GM19351 (cell line): ENCODE data around the gene PGPEP1.
"Not testable (repeated sequence)": the region's sequence is repeated elsewhere in the genome, so short reads cannot be mapped to it uniquely, and the experiment has no call there.

ENCODE experiments used
- ATAC-seq: cut with Tn5 transposase; IDR thresholded peaks from one replicate; pipeline ENCODE4 v1.9.1; 2021; ENCODE audit warnings: mild to moderate bottlenecking, moderate library complexity; ENCODE audit not compliant: unreplicated experiment

PGPEP1 gene

DNA sequence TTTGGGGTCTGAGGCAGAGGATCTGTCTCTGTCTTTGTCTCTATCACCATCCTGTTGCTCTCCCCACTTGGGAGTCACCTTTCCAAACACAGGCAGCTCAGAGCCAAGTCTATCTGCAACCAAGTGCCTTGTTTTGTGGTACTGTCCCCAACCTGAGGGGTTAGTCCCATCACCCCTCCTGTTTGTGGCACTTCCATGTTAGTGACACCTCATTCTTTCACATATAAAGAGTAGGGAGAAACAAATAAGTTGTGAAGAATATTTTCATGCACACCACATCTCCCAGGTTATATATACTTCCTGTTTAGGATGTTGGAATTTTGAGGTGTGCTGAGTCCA is 49.3 kb downstream of the PGPEP1 start:
- no peak for ATAC-seq

DNA sequence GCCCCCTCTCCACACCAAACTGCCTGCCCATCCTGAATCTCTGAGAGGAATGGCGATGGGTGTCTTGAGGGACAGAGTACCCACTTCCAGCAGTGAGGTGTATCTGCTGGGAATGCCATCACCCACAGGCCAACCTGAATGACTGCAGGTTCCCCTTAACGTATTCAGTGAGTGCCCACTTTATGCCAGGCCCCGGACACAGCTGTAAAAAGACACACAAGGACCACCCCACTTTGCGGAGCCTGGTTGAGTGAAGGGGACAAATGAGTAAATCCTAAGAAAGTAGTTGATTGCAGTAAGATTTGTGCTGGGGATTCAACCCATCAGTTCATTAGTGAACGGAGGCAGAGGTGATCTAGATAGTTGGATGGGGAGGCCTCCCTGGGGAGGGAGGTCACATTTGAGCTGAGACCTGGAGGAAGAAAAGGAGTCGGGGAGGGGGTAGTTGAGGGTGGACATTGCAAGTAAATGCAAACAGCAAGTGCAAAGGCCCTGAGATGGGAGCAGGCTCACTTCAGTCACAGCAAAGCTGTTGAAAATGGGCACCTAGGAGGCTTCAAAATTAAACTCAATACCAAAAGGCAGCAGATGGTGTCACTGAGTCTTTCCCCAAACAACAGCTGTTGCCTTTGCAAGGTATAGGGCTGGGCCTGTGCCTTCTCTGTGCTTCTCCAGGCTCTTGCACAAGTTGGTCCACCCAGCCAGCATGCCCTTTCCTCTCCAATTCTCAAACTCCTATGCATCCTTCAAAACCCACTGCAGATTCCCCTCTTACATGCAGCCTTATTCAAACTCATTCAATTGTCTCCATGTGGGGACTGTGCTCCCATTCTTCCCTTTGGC is 49.9 kb downstream of the PGPEP1 start:
- ATAC-seq: no peak

DNA sequence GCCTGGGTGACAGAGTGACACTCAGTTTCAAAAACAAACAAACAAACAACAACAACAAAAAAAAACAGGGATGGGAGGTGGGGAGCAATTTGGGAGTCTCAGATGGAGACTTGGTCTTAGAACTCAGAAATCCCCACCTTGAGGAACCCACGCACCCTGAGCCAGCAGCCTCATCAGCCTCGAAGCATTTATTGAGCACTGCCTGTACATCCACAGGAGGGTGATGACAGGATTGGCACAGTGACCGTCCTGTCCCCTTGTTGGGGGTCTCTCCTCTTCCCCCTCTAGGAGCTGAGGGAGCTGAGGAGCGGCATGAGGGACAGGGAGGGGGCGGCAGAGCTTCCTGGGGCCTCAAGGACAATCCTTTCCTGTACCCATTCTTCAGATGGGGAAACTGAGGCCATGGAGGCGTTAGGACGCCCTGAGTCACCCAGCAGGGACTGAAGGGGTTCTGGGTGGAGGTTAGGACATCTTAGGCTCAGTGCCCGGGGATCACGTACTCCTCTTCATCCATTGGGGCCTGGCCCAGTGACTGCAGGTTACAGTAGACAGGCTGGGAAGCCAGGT is 51.2 kb downstream of the PGPEP1 start:
- ATAC-seq: no peak

DNA sequence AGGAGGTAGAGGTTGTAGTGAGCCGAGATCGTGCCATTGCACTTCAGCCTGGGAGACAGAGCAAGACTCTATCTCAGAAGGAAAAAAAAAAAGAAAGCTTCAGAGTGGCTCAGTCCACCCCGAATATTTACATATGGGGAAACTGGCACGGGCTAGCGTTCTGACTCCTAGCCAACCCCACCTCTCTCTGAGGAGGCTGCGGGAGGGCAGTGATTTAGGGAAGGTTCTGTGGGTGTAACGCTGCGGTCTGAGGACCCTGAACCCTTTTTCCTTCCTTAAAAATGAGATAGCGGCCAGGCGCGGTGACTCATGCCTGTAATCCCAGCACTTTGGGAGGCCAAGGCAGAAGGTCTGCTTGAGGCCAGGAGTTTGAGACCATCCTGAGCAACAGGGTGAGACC is 52.0 kb downstream of the PGPEP1 start:
- ATAC-seq: no peak

DNA sequence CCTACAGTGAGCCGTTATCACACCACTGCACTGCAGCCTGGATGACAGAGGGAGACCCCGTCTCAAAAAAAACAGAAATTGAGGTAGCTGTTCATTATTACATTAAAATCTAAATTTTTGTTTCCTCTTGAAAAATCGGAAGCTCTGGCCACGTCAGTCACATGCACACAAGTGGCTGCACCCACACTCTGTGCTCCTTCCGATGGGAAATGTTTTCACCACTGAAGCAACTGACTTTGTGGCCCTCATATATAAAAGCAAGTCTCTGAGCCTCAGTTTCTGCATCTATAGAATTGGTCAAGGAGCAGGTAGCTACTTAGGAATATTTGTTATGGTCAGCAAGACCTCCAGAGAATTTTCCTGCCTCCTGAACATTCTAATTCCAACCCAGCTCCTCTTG is 52.5 kb downstream of the PGPEP1 start:
- ATAC-seq: no peak

DNA sequence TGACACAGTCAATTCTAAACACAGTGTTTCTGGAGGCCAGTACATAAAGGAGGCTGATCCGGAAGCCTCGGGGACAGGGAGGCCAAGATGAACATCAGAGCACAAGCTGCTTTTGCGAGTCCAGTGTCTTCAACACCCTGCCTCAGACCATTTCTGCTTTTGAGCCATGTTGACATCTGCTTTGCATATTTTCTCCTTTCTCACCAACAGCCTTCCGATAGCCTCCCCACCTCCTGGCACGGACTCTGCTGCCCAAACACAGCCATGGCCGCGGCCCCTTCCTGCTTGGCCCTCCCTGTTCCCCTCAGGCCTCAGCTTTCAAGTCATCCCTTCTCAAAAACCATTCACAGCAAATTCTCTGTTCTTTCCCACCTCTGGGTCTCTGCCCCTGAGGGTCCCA is 53.4 kb downstream of the PGPEP1 start:
- ATAC-seq: no peak

DNA sequence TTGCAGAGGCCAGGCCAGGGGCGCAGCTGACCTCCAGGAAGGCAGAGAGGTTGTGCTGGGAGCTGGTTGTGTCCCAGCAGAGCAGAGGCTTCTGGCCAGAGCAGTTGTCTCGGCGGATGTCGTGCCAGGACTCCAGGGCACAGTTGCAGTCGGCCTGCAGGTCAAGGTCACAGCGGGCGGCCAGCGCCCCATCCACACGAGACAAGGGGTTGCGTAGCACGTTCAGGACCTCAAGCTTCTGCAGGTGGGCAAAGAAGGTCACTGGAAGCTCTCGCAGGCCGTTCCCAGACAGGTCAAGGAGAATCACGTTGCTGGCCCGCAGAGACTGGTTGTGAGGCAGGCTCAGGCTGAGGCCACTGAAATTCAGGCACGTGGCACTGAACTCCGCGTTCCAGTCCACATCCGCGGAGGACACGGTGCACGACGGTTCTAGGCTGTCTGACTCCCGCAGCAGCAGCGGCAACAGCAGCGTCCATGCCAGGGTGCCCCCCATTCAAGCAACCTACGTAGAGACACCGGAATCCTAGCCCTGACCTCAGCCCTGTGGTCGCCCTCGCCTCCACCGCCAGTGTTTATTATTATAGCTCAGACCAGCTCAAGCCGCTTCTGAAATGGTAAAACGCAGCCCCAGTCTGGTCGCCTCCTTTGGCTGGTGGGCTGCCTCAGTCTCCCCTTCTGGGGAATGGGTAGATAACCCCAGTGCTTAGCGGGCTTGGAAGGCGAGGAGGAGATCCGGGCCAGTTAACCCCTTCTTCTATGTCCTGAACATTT is 56.3 kb downstream of the PGPEP1 start:
- no peak for ATAC-seq

DNA sequence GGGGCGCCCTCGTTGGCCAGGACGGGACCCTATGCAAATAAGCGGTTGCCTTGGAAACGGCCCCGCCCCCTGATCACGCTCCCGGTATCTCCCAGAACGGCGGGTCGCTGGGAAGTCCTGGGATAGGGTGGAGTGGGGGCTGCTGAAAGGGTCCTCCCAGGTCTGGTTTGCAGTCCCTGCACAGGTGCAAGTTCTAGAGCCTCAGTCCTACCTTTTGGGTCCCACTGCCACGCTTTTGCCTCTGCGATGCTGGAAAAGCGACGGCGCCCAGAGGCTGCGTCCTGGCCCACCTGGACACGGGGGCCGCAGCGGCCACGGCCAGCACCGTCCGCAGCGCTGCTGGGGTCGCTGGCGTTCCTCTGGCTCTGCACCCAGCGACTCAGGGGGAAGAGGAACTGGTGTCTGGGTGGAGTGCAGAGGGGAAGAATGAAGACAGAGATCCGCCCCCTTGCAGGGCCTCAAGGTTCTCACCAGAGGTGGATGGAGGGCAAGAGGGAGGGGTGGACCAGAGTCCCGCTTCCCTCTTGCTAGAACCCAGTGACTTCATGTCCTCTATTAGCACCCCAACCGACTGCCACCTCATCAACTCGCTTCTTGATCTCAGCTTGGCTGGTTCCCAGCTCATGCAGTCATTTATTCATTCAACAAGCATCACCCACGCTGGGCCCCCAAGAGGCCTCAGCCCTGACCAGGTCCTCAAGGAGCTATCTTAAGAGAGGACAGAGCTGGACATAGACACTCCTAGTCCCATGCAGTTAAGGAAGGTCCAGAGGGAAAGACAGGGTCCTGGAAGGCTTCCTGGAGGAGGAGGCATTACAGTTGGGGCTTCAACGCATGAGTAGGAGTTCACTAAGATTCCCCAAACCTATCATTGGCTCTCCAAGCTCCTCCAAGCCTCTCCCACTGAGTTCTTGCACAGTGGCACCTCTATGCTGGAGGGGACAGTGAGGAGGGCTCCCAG is 57.1 kb downstream of the PGPEP1 start, which contains the start of gene LRRC25:
TSS of gene LRRC25 (minus strand) at position 381 of the 961 bp plus-strand sequence. CDS start 659 bp downstream, outside the sequence.
- ATAC-seq: no peak

DNA sequence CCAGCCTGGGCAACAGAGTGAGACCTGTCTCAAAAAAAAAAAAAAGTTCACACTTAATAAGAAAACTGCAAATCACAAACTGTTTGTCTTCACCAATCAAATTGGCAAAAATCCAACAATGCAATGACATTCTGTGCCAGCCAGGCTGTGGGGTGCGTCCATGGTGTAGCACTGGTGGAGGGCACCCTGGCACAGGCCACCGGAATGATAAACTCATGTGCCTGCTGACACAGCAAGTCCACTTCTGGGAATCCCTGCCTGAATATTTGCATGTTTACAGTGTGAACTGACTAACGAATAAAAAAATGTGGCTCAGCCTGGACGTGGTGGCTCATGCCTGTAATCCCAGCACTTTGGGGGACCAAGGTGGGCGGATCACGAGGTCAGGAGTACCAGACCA is 58.6 kb downstream of the PGPEP1 start:
- ATAC-seq: no peak

DNA sequence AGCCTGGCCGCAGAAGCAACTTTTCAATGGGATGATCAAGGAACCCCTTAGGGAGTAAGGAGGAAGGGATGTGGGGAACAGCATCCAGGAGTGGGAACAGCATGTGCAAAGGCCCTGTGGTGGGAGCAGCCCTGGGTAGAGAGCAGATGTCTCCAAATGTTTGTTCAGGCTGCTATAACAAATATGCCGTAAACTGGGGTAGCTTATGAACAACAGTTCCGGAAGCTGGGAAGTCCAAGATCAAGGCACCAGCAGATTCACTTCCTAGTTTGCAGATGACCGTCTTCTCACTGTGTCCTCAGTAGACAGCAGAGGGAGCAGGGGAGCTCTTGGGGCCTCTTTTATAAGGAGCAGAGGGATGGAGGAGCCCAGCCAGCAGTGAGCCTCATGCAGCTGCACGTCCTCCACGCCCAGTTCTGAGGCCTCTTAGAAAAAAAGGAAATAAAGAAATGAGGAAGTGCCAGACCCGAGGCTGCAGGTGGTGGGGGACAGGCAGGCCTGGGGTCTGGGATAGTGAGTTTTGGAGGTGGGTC is 61.2 kb downstream of the PGPEP1 start:
- ATAC-seq: no peak

DNA sequence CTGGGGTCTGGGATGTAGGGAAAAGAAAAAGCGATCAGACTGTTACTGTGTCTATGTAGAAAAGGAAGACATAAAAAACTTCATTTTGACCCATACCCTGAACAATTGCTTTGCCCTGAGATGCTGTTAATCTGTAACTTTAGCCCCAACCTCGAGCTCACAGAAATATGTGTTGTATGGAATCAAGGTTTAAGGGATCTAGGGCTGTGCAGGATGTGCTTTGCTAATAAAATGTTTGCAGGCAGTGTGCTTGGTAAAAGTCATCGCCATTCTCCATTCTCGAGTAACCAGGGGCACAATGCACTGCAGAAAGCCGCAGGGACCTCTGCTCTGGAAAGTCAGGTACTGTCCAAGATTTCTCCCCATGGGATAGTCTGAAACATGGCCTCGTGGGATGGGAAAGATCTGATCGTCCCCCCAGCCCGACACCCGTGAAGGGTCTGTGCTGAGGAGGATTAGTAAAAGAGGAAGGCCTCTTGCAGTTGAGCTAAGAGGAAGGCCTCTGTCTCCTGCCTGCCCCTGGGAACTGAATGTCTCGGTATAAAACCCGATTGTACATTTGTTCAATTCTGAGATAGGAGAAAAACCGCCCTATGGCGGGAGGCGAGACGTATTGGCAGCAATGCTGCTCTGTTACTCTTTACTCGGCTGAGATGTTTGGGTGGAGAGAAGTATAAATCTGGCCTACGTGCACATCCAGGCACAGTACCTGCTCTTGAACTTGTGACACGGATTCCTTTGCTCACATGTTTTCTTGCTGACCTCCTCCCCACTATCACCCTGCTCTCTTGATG is 62.3 kb downstream of the PGPEP1 start:
- ATAC-seq: not testable (repeated sequence)

DNA sequence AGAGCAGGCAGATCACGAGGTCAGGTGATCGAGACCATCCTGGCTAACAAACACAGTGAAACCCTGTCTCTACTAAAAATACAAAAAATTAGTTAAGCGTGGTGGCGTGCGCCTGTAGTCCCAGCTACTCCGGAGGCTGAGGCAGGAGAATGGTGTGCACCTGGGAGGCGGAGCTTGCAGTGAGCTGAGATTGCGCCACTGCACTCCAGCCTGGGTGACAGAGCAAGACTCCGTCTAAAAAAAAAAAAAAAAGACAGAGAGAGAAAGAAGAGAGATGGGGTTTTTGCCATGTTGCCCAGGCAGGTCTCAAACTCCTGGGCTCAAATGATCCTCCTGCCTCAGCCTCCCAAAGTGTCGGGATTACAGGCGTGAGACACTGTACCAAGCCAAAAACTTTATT is 65.4 kb downstream of the PGPEP1 start:
- not testable (repeated sequence) for ATAC-seq

DNA sequence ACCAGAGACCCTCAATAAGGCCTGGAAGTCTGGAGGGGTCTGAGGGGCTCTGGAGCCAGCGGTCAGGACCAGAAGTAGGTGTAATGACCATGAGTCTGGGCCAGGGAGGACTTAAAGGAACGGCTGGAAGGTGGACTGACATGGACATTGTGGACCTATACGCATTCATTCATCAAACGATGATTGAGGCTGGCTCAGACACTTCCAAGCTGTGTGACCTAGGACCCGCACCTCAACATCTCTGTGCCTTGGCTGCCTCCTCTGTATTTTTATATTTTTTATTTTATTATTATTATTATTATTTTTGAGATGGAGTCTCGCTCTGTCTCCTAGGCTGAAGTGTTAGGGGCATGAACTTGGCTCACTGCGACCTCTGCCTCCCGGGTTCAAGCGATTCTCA is 66.4 kb downstream of the PGPEP1 start:
- ATAC-seq: no peak

DNA sequence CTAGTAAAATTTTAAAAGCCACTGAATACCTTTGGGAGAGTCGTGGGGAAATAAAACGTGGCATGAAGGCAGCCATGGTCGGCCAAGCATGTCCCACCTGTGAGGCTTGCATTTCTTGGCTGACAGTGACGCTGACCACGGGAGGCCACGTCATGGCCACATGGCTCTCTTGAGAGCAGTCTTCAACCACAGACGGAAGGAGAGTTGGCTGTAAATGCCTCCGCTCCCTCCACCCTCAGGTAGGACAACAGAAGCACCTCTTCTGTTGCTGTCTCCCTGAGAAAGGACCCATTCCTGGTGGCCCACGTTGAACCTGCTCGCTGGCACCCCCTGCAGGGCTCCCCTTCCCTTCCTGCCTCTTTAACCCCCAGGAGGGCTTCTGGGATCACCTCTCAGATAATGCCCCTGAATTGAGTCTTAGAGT is 67.7 kb downstream of the PGPEP1 start:
- ATAC-seq: no peak

DNA sequence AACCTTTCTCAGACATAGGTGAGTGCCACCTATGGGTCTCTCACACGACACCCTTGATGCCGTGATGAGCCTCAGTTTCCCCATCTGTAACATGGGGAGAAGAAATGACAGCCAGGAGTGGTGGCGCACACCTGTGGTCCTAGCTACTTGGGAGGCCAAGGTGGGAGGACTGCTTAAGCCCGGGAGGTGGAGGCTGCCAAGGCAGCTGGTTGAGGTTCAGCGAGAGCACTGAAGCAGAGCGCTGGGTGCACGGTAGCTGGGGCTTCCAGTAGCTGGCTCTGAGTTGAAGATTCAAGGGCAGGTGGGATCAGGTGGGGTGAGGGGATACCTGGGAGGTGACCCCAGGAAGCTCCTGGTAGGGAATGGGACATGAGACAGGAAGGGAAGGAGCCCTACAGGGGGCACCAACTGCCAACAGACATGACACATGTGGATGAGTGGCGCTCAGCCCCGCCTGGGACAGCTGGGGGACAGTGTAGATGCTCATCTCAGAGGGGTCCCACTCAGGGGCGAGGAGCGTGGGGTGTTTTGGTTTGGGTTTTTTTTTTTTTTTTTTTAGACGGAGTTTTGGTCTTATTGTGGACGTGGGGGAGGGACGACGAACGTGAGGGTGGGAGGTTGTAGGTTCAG is 72.3 kb downstream of the PGPEP1 start:
- ATAC-seq: no peak

DNA sequence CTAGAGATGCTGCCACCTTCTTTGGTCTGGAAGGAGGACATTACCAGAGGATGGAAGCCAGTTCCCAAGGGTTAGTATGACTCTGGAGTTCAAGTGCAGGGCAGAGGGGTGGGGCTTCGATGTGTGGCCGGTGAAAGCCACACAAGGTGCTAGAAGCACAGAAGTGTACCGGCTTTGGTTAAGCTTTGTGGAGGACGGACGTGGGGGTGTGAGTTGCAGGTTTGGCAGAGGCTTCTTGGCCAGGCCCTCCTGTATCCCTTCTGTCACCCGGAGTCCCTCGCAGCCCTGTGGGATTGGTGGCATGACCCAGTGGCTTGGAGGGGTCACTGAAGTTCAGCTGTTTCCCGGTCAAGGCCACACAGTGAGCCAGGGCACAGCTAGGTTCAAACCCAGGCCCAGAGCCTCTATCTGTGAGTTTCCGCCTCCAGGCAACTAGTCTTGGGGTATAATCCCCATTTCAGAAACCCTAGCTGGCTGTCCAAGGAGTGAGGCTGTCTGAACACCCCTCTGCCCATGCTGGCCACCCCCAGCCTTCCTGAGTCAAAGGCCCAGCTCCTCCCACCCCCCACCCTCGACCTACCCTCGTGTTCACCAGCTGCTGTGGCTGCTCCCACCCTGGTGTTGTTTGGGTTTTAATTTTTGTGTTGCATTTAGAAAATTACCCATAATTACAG is 74.2 kb downstream of the PGPEP1 start:
- ATAC-seq: no peak

DNA sequence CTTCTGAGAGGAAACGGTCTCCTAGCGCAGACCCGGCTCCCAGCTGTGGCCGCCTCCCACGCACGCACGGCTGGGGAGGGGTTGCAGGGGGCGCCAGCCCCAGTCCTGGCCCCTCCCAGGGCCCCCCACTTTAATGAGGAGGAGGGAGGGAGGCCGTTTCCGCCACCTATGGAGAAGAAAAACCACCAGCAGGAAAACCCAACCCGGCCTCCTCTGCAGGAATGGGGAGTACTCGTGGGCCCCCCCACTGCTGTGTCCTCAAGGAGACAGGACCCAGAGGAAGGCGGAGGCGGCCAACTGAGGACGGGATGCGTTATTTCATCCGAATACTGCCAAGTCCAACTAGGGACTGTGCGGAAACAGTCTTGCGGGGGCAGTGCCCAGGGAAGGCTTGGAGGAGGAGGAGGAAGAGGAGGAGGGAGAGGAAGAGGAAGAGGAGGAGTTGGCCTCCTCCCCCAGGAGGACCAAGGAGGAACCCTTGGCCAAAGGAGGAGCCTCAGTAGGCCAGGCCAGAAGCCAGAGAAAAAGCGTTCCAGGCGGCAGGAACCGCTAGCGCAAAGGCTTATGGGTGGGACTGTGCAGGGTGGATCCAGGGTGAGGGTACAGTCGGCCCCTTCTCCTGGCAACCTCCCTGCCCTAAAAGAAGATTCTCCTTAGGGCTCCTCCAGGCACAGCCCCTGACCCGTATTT is 74.9 kb downstream of the PGPEP1 start:
- no peak for ATAC-seq

DNA sequence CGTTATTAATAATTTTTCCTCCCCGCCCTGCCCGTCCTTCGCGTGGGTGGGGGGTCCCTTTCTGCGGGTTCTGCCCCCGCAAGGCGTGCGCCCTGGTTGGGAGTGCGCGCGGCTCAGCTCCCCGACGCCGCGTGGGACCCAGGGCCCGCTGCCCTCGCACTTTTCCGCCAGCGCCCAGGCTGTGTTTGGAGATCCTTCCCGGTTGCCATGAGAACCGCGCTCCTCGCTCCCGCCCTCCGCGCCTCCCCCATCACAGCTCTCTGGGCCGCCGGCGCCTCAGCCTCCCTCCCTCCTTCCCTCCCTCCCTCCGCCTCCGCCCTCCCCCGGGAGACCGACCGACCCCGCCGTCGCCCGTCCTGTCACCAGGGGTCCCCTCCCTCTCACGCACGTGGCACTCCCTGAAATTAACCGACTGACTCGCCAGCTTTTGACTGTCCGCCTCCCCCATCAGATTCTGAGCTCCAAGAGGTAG is 76.4 kb downstream of the PGPEP1 start:
- no peak for ATAC-seq
